Heart right ventricle (tissue), 16 donors: ENCODE results near the gene SNRNP48. TPM values are rescaled to one million over a fixed set of nuclear protein-coding genes. Genes with fewer than 3 reads are reported as not detected.

Experiments used
- ATAC-seq, 8 donors: fragments of 200-7000 bp; cut with Tn5 transposase; one replicate each; pipeline ENCODE4 v1.9.1; 2020; ENCODE audit warnings: mild to moderate bottlenecking in 8 of 8, moderate library complexity in 8 of 8, moderate number of reproducible peaks in 1 of 8
- DNase-seq, 2 donors: peaks; one replicate each; pipeline ENCODE4 v3.0.0-alpha.2; 2020
- H3K27ac ChIP-seq, 10 donors: fragments of 200-600 bp; sonication (generic) in 2 of 10; one replicate each; pipeline versions ENCODE4 v1.5.0 to v1.8.0; 2020 to 2022; ENCODE audit warnings: mild to moderate bottlenecking in 3 of 10
- H3K27me3 ChIP-seq, 7 donors: fragments of 200-600 bp; one replicate each; pipeline ENCODE4 v1.8.0; 2021 to 2022; ENCODE audit warnings: mild to moderate bottlenecking in 2 of 7
- H3K36me3 ChIP-seq, 9 donors: fragments of 200-600 bp; sonication (generic) in 1 of 9; one replicate each; pipeline versions ENCODE4 v1.5.0 to v1.8.0; 2020 to 2022; ENCODE audit warnings: mild to moderate bottlenecking in 2 of 9
- H3K4me1 ChIP-seq, 9 donors: fragments of 200-600 bp; sonication (generic) in 1 of 9; one replicate each; pipeline versions ENCODE4 v1.5.0 to v1.8.0; 2020 to 2022; ENCODE audit warnings: mild to moderate bottlenecking in 4 of 9
- H3K4me3 ChIP-seq, 10 donors: fragments of 200-600 bp; sonication (generic) in 2 of 10; one replicate each; pipeline versions ENCODE4 v1.5.0 to v1.8.0; 2020 to 2022; ENCODE audit warnings: mild to moderate bottlenecking in 7 of 10, moderate library complexity in 2 of 10
- H3K9me3 ChIP-seq, 11 donors: fragments of 200-600 bp in 10 of 11; sonication (generic) in 2 of 11; one replicate each; pipeline versions ENCODE4 v1.5.0 to v1.8.0; 2013 to 2022; ENCODE audit warnings: mild to moderate bottlenecking in 2 of 11, control low read depth in 1 of 11, moderate library complexity in 1 of 11
- CTCF ChIP-seq, 9 donors: fragments of 200-600 bp; sonication (generic) in 2 of 9; IDR thresholded peaks; one replicate each; pipeline versions ENCODE4 v1.5.0 to v1.8.0; 2021 to 2022; ENCODE audit warnings: antibody characterized with exemption in 9 of 9, mild to moderate bottlenecking in 5 of 9, moderate library complexity in 1 of 9
- WGBS, 2 donors: extraction: QIAGEN DNeasy Blood & Tissue Kit; methylation state at CpG; one replicate each; pipeline ENCODE4 v1.1.7; 2013; ENCODE audit warnings: inconsistent platforms in 1 of 2; 5-methylcytosine and 5-hydroxymethylcytosine counted together
- intact Hi-C, 10 donors: fragments of 100-400 bp; cut with DNase I; formaldehyde crosslinking; loops; one replicate each; pipeline versions ENCODE4 v1.11.1 to v1.14.2; 2022
- polyA plus RNA-seq, 2 donors: library from polyadenylated mRNA; stranded (reverse); fragments of 200-250 nt; gene quantifications; one replicate each; pipeline ENCODE4 v1.2.3, GENCODE V29; 2013
- total RNA-seq, 10 donors: library from RNA; stranded (reverse); fragmentation: NEBNext Ultra II Directional in 3 of 10; extraction: Animal tissue kit (Norgen Biotek cat#: 25700) in 3 of 10; gene quantifications; one replicate each; pipeline versions ENCODE4 v1.2.1 to v1.2.4, GENCODE V29; 2021 to 2023
- donor health status: Arrhythmogenic right ventricular cardiomyopathy.
- donor health status: ischemic (EF 13 %, LVEDD 7.1; RV severe dilation, severe dysfunction).
- donor health status: healthy with polysubstance abuse.
- donor health status: DM: no; HTN: yes; CAD: no.
- donor health status: DM: no; HTN: no; CAD: no.
- donor health status: ischemic (EF 25% LVEDD 6.9; RV normal size, moderate dysfunction).
- donor health status: ischemic (EF 25% LVEDD 5.7; RV mildly dilated, moderate dysfunction).
- donor health status: healthy.
- donor health status: DM: yes; HTN: yes; CAD: no.
- donor health status: Ischemic cardiomyopathy.
- donor health status: ischemic (EF 35%, LVEDD 5.7; RV mildly dilated, moderate dysfunction).
- donor health status: nonischemic (EF 11% LVEDD 7.7; RV severe dilation, severe dysfunction).
- donor health status: DM: yes; HTN: yes; CAD: no.
- donor health status: PGD.
- donor health status: ischemic (EF 29% LVEDD 5.4; RV normal size, mild dysfunction).
- donor health status: nonischemic (EF 23%, LVEDD 6.1; RV moderate dilation, normal function).

SNRNP48 gene
- total and polyA plus RNA-seq, 12 donors, result 9.1 to 21.1 (median 13.1) TPM

DNA sequence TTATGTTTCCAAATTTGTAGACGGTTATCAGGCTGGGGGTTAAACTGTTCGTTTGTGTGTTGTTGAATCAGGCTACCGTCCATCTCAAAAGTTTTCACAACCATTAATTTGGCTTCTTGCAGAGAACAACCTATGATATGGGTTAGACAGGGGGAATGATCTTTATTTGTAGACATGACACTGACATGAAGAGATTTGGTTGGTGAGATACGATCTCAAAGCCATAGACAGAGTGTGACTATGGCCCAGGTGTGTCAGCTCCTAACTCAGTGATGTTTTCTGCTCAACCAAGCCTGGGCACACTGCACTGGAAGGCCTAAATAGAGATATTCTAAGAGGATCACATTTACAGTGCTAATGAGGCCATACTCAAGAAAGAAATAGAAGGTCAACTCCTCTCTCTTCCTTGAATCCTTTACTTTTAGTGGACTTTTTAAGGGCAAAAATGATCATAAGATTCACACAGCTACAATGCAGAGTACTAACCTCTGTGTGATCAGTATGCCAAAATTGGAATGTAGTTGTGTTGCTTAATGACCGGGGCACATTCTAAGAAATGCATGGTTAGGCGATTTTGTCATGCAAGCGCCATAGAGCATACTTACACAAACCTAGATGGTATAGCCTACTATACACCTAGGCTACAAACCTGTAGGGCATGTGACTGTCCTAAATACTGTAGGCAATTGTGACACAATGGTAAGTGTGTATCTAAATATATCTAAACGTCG, 17.6 kb upstream of the SNRNP48 start:
- DNase-seq (no peak), ATAC-seq (no peak)
- peaks cover 0 to 99% (median 13%) of the 10 kb centered on the region in 9 donors for H3K36me3 ChIP-seq
- TF ChIP-seq CTCF (IDR thresholded peaks at IDR 0.05), result no peak
- 88 to 89% methylated on average over 9 of the region's 9 CpGs for whole genome bisulfite sequencing, 2 donors
- intact Hi-C loops, result no loop called here
- peaks cover 0 to 20% (median under 1%) of the 10 kb centered on the region in 7 donors for H3K27me3 ChIP-seq
- no peaks in the 10 kb centered on the region for H3K9me3 ChIP-seq
- H3K27ac ChIP-seq, result no peak overlapping the region
- peaks cover 0 to 5% (median 0%) of the 10 kb centered on the region in 9 donors for H3K4me1 ChIP-seq
- no peak overlapping the region for H3K4me3 ChIP-seq

DNA sequence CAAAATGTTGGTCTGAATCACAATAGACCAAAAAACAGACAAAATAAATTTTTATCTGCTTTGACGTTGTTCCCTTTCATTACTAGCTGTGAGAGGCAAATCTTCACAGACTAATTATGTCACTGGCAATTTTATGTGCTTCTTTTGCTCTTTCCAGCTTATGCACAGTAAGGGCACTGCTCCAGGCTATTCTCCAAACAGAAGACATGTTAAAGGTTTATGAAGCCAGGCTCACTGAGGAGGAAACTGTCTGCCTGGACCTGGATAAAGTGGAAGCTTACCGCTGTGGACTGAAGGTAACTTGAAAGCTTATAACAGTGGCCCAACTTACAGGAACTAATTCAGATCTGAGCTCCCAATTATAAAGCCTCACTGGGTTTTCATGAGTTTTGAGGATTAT, 15.5 kb upstream of the SNRNP48 start:
- no peak for DNase-seq
- no peak overlapping the region for H3K4me3 ChIP-seq
- peaks cover 0 to 96% (median 7%) of the 10 kb centered on the region in 9 donors for H3K36me3 ChIP-seq

GRCh38 chr6:7578516-7578915, 11.5 kb upstream of the SNRNP48 start:
- no peak for TF ChIP-seq CTCF (IDR thresholded peaks at IDR 0.05)
- Histone ChIP-seq H3K36me3 (peaks cover 0 to 92% (median 0%) of the 10 kb centered on the region in 9 donors), H3K27ac (no peak overlapping the region), H3K9me3 (no peaks in the 10 kb centered on the region), H3K4me3 (no peak overlapping the region), H3K4me1 (no peaks in the 10 kb centered on the region), H3K27me3 (peaks cover 0 to 18% (median 6%) of the 10 kb centered on the region in 7 donors)
- intact Hi-C loops, result no loop called here
- WGBS, 2 donors, result 0 to 52% methylated on average over 2 of the region's 2 CpGs
- DNase-seq (no peak), ATAC-seq (no peak)

More for the DNA sequence above, 15.5 kb upstream of the SNRNP48 start:
- TF ChIP-seq CTCF (IDR thresholded peaks at IDR 0.05), result no peak
- no peak for ATAC-seq
- Histone ChIP-seq H3K27me3 (peaks cover 0 to 20% (median 5%) of the 10 kb centered on the region in 7 donors), H3K9me3 (no peaks in the 10 kb centered on the region), H3K4me1 (no peaks in the 10 kb centered on the region), H3K27ac (no peak overlapping the region)
- intact Hi-C loops, result no loop called here
- WGBS, 2 donors, result 79 to 81% methylated on average over 2 of the region's 2 CpGs

GRCh38 chr6:7578931-7579330, 11.1 kb upstream of the SNRNP48 start:
- Histone ChIP-seq H3K4me3 (no peak overlapping the region), H3K27ac (no peak overlapping the region), H3K27me3 (peaks cover 0 to 18% (median 6%) of the 10 kb centered on the region in 7 donors), H3K4me1 (no peaks in the 10 kb centered on the region), H3K36me3 (peaks cover 0 to 93% (median 0%) of the 10 kb centered on the region in 9 donors), H3K9me3 (no peaks in the 10 kb centered on the region)
- DNase-seq, result no peak
- WGBS, 2 donors, result 85 to 93% methylated on average over 2 of the region's 2 CpGs
- no peak for TF ChIP-seq CTCF (IDR thresholded peaks at IDR 0.05)
- intact Hi-C loops, result no loop called here
- ATAC-seq, result no peak
